CD4-positive, alpha-beta memory T cell (primary cell): ENCODE measurements around the gene NAA38. TPM values are rescaled to one million over a fixed set of nuclear protein-coding genes. Genes with fewer than 3 reads are reported as not detected.

Experiments
- CTCF ChIA-PET: fragments of 350-600 bp; sonication (Branson Sonifier 250); formaldehyde crosslinking; loops from one replicate; lab custom pipeline; 2021; ENCODE audit warnings: inconsistent platforms; ENCODE audit not compliant: partially characterized antibody; lab: Charles Lee
- POLR2A ChIA-PET: fragments of 350-600 bp; sonication (Branson Sonifier 250); formaldehyde crosslinking; loops from one replicate; lab custom pipeline; 2021; ENCODE audit not compliant: partially characterized antibody; lab: Charles Lee
- DNase-seq, 5 donors: peaks; one replicate each; pipeline versions ENCODE4 v3.0.0 to v3.0.0-alpha.2; 2020 to 2022; ENCODE audit warnings: mixed read lengths in 1 of 5
- H3K27ac ChIP-seq: one replicate; pipeline ENCODE4 v1.7.0; 2013; ENCODE audit warnings: low read depth, low read length
- H3K27me3 ChIP-seq: 2 replicates; pipeline ENCODE4 v1.7.0; 2013; ENCODE audit warnings: mild to moderate bottlenecking, low read length, moderate library complexity; ENCODE audit not compliant: insufficient read depth
- H3K36me3 ChIP-seq: 2 replicates; pipeline ENCODE4 v1.7.0; 2013; ENCODE audit warnings: mild to moderate bottlenecking, low read length, moderate library complexity; ENCODE audit not compliant: insufficient read depth
- H3K4me1 ChIP-seq: 2 replicates; pipeline ENCODE4 v1.7.0; 2013; ENCODE audit warnings: mild to moderate bottlenecking, low read length, moderate library complexity; ENCODE audit not compliant: insufficient read depth
- H3K4me3 ChIP-seq, 2 donors: one replicate each; pipeline ENCODE4 v1.7.0; 2013; ENCODE audit warnings: low read length in 2 of 2, mild to moderate bottlenecking in 1 of 2
- H3K9me3 ChIP-seq, 2 donors: one replicate each; pipeline ENCODE4 v1.7.0; 2013; ENCODE audit warnings: low read length in 2 of 2, control low read depth in 1 of 2; ENCODE audit not compliant: control insufficient read depth in 1 of 2
- H3K27ac Mint-ChIP-seq, 7 donors: one replicate each; pipeline ENCODE4 v1.8.0; 2020 to 2021; ENCODE audit warnings: mixed read lengths in 7 of 7, mild to moderate bottlenecking in 6 of 7, inconsistent platforms in 3 of 7, moderate library complexity in 3 of 7
- H3K27me3 Mint-ChIP-seq, 2 donors: one replicate each; pipeline ENCODE4 v1.8.0; 2020 to 2021; ENCODE audit warnings: mixed read lengths in 2 of 2
- H3K36me3 Mint-ChIP-seq, 2 donors: one replicate each; pipeline ENCODE4 v1.8.0; 2020 to 2021; ENCODE audit warnings: mixed read lengths in 2 of 2, inconsistent platforms in 1 of 2, mild to moderate bottlenecking in 1 of 2
- H3K4me1 Mint-ChIP-seq, 4 donors: one replicate each; pipeline ENCODE4 v1.8.0; 2020 to 2021; ENCODE audit warnings: mixed read lengths in 4 of 4, mild to moderate bottlenecking in 1 of 4
- H3K4me3 Mint-ChIP-seq, 8 donors: one replicate each; pipeline ENCODE4 v1.8.0; 2020 to 2021; ENCODE audit warnings: mixed read lengths in 8 of 8, mild to moderate bottlenecking in 7 of 8, moderate library complexity in 6 of 8, inconsistent platforms in 3 of 8
- H3K9me3 Mint-ChIP-seq, 8 donors: one replicate each; pipeline ENCODE4 v1.8.0; 2020 to 2021; ENCODE audit warnings: mixed read lengths in 8 of 8, mild to moderate bottlenecking in 5 of 8, inconsistent platforms in 3 of 8, moderate library complexity in 1 of 8
- intact Hi-C: fragments of 100-400 bp; cut with micrococcal nuclease; formaldehyde crosslinking; loops from one replicate; pipeline ENCODE4 v1.15.1; 2023
- polyA plus RNA-seq, 2 donors: library from polyadenylated mRNA; unstranded; fragments of 300-500 nt; fragmentation: Illumina TruSeq; gene quantifications; one replicate each; pipeline ENCODE4 v1.2.3, GENCODE V29; 2021
- total RNA-seq, 2 experiments: library from RNA; stranded (reverse); gene quantifications; one replicate each; pipeline ENCODE4 v1.2.3, GENCODE V29; 2021

Gene NAA38
- total and polyA plus RNA-seq, 4 experiments from 2014 or later: 23.1 to 149 (median 82.3) TPM

DNA sequence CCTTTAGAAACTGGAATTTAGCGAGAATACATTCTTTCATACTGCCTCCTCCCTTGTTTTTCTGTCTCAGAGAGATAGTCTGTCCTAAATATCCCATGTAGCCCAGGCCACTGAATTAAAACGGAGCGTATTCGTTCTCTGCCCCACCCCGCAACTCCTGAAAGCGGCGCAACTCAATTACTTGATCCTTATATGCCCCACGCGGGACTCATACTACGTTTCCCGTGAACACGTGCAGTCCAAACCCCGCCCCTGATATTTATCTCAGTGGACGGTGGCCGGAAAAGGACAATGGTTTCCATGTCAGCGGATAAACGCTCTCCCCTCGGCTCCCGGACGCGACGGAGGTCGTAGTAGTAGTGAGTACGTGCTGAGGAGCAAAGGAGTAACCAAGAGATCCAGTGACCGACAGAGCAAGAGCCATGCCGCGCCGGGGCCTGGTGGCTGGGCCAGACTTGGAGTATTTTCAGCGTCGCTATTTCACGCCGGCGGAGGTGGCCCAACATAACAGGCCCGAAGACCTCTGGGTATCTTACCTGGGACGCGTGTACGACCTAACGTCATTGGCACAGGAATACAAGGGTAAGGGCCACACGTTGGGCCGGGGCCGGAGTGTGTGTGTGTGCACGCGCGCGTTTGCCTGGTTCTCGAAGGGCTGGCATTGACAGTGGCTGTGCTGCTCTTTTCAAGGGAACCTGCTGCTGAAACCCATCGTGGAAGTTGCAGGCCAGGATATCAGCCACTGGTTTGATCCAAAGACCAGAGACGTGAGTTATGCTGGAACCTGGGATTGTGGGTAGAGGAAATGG lies 558 bp upstream of the NAA38 start, which contains the start of gene CYB5D1:
Gene CYB5D1 (plus strand): TSS at position 291 of the 809 bp plus-strand sequence. CDS start 132 bp downstream, at position 423.
- Histone ChIP-seq H3K4me3 (peak within 1 kb of the TSS; percentile 67 to 96), H3K27me3 (no peaks in the 10 kb centered on the region), H3K27ac (peak within 1 kb of the TSS; percentile 81), H3K4me1 (peaks cover 27% of the 10 kb centered on the region), H3K9me3 (no peaks in the 10 kb centered on the region), H3K36me3 (peaks cover 1% of the 10 kb centered on the region)
- Mint-ChIP-seq H3K4me1 (peaks cover 4 to 14% (median 8%) of the 10 kb centered on the region in 4 donors), H3K27ac (no peak within 1 kb of the TSS), H3K36me3 (peaks cover 5 to 11% of the 10 kb centered on the region in 2 donors), H3K4me3 (no peak within 1 kb of the TSS), H3K9me3 (no peaks in the 10 kb centered on the region), H3K27me3 (no peaks in the 10 kb centered on the region)
- ChIA-PET POLR2A (interaction anchor here (0.7 to 5.1 kb wide), 25 partner anchors 10 to 528 kb away, joined by 3 to 73 read pairs (median 7); partner anchors contain the start of genes AURKB, CNTROB, KCNAB3 and KDM6B), CTCF (interaction anchor here (0.6 to 14.8 kb wide), 17 partner anchors 11 to 225 kb away, joined by 3 to 311 read pairs (median 5); partner anchors contain the start of genes KDM6B and RNF227)
- intact Hi-C loops: loop anchor here (1.0 to 5.0 kb wide), 7 partner anchors 16 to 286 kb away; partner anchors contain the start of genes CNTROB and KDM6B
- DNase-seq: peak; percentile 94 to 95 (median 95)

DNA sequence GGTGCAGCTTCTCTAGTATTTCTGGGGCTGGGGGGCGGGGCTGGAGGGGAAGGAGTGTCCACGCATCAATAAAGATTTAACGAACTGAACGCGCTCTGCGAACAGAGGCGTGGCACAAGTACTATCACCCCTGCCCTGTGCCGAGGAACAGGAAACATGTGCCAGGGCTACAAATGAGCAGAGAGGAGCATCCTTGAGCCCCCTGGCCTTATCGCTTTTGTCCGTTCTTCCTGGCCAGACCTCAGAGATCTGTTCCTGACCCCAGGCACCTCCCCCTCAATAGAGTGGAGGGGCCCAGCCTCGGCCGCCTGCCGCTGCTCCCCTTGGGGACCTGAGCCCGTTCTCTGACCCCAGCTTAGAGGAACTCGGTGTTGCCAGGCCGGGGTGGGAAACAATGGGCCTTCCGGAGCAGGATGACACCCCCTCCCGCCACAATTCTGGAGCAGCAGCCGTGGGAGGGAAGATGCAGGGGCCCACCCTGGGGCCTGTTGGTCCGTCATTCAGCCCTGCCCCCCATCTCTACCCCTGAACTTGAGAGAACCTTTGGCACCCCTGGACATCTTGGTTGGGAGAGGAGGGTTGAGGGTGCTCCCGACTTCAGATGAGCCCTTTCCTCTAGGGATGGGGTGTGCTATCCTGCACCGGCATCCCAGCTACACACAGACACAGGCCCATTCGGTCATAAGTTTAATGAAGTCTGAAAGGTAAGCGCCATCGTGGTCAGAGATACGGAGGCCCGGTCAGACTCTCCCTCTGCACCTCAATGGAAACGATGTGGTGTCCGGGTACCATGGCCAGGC lies 1.1 kb downstream of the NAA38 start:
- H3K9me3 Mint-ChIP-seq: no peaks in the 10 kb centered on the region
- POLR2A ChIA-PET: interaction anchor here (0.8 to 5.1 kb wide), 18 partner anchors 10 to 420 kb away, joined by 3 to 73 read pairs (median 10); partner anchors contain the start of genes CNTROB, KCNAB3, KDM6B and MPDU1
- peaks cover 40% of the 10 kb centered on the region for H3K4me1 ChIP-seq
- CTCF ChIA-PET: interaction anchor here (0.7 to 2.6 kb wide), 13 partner anchors 12 to 342 kb away, joined by 3 to 16 read pairs (median 5); no protein-coding TSS in a partner anchor
- H3K4me3 ChIP-seq: peak overlapping the region; percentile 67 to 96
- no peaks in the 10 kb centered on the region for H3K27me3 ChIP-seq
- peaks cover 5 to 16% of the 10 kb centered on the region in 2 donors for H3K36me3 Mint-ChIP-seq
- H3K4me1 Mint-ChIP-seq: peaks cover 9 to 20% (median 16%) of the 10 kb centered on the region in 4 donors
- no peak overlapping the region for H3K27ac Mint-ChIP-seq
- peak in 3 of 5 donors; percentile 33 to 75 (median 33) for DNase-seq
- no peaks in the 10 kb centered on the region for H3K27me3 Mint-ChIP-seq
- intact Hi-C loops: loop anchor here (5.0 kb wide), 1 partner anchor 284 kb away; no protein-coding TSS in a partner anchor
- H3K36me3 ChIP-seq: peaks cover 10% of the 10 kb centered on the region
- H3K27ac ChIP-seq: peak overlapping the region; percentile 81
- no peak overlapping the region for H3K4me3 Mint-ChIP-seq
- no peaks in the 10 kb centered on the region for H3K9me3 ChIP-seq

DNA sequence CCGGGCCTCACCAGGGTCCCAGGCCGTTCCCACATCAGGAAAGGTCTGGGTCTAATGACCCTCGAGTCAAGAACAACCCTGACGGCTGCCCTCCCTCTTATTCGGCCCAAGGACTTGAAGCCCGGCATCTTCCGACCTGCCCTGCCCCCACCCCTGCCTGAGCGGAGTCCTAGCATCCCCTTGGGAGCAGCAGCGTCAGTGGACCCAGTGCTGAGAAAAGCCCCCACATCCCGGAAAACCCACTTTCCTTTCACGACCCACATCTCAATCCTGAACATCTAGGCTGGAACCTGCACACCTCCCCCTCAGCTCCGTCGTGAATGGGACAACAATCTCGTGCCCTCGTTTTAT lies 1.7 kb downstream of the NAA38 start:
- H3K27ac ChIP-seq: no peak overlapping the region
- CTCF ChIA-PET: interaction anchor here (0.7 to 2.6 kb wide), 4 partner anchors 18 to 342 kb away, joined by 3 to 16 read pairs (median 5); no protein-coding TSS in a partner anchor
- no peaks in the 10 kb centered on the region for H3K9me3 ChIP-seq
- no peaks in the 10 kb centered on the region for H3K27me3 Mint-ChIP-seq
- no peaks in the 10 kb centered on the region for H3K9me3 Mint-ChIP-seq
- peaks cover 10% of the 10 kb centered on the region for H3K36me3 ChIP-seq
- peaks cover 5 to 20% of the 10 kb centered on the region in 2 donors for H3K36me3 Mint-ChIP-seq
- H3K27ac Mint-ChIP-seq: no peak overlapping the region
- H3K4me3 ChIP-seq: no peak overlapping the region
- H3K4me1 ChIP-seq: peaks cover 45% of the 10 kb centered on the region
- H3K27me3 ChIP-seq: no peaks in the 10 kb centered on the region
- no peak overlapping the region for H3K4me3 Mint-ChIP-seq
- POLR2A ChIA-PET: interaction anchor here (1.4 to 5.1 kb wide), 8 partner anchors 10 to 169 kb away, joined by 3 to 73 read pairs (median 27); partner anchors contain the start of genes KCNAB3, KDM6B, RNF227 and TP53
- H3K4me1 Mint-ChIP-seq: peaks cover 15 to 23% (median 21%) of the 10 kb centered on the region in 4 donors
- intact Hi-C loops: loop anchor here (5.0 kb wide), 1 partner anchor 283 kb away; no protein-coding TSS in a partner anchor
- DNase-seq: no peak

DNA sequence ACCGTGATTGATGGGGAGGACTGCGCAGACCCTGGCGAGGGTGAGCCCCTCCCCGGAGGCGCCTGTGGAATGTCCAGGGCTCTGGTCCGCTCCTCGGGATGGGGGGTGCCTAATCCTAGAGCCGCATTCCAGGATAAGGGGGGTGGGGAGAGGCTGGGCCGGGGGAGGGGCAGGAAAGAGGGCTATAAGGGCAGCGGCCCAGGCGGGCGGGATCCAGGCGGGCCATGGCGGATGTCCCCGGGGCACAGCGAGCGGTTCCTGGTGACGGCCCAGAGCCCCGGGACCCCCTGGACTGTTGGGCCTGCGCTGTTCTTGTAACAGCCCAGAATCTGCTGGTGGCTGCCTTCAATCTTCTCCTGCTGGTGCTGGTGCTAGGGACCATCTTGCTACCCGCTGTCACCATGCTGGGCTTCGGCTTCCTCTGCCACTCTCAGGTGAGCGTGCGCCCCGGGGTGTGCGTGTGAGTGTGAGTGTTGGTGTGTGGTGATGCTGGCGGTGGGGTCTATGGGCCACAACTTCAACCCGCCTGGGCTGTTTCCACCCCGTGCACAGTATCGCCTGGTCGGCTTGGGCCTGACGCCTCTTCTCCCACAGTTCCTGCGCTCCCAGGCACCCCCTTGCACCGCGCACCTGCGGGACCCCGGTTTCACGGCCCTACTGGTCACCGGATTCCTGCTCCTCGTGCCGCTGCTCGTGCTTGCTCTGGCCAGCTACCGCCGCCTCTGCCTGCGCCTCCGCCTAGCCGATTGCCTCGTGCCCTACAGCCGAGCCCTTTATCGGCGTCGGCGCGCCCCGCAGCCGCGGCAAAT lies 2.3 kb downstream of the NAA38 start, which contains the start of gene TMEM88:
Gene TMEM88 (plus strand): TSS at position 216 of the 809 bp plus-strand sequence. CDS start 9 bp downstream, at position 225.
- Mint-ChIP-seq H3K4me1 (peaks cover 15 to 23% (median 22%) of the 10 kb centered on the region in 4 donors), H3K27ac (peak within 1 kb of the TSS in 4 of 7 donors; percentile 35 to 80 (median 76)), H3K9me3 (no peaks in the 10 kb centered on the region), H3K4me3 (no peak within 1 kb of the TSS), H3K27me3 (no peaks in the 10 kb centered on the region), H3K36me3 (peaks cover 5 to 23% of the 10 kb centered on the region in 2 donors)
- Histone ChIP-seq H3K4me1 (peaks cover 45% of the 10 kb centered on the region), H3K4me3 (no peak within 1 kb of the TSS), H3K27me3 (no peaks in the 10 kb centered on the region), H3K27ac (no peak within 1 kb of the TSS), H3K36me3 (peaks cover 10% of the 10 kb centered on the region), H3K9me3 (no peaks in the 10 kb centered on the region)
- ChIA-PET POLR2A (interaction anchor here (1.4 to 5.1 kb wide), 4 partner anchors 9 to 61 kb away, joined by 3 to 45 read pairs (median 34); partner anchors contain the start of gene RNF227), CTCF (interaction anchor here (1.0 to 2.6 kb wide), 2 partner anchors 34 to 135 kb away, joined by 3 to 16 read pairs; no protein-coding TSS in a partner anchor)
- intact Hi-C loops: loop anchor here (5.0 kb wide), 1 partner anchor 283 kb away; no protein-coding TSS in a partner anchor
- peak in 1 of 5 donors; percentile 61 for DNase-seq

DNA sequence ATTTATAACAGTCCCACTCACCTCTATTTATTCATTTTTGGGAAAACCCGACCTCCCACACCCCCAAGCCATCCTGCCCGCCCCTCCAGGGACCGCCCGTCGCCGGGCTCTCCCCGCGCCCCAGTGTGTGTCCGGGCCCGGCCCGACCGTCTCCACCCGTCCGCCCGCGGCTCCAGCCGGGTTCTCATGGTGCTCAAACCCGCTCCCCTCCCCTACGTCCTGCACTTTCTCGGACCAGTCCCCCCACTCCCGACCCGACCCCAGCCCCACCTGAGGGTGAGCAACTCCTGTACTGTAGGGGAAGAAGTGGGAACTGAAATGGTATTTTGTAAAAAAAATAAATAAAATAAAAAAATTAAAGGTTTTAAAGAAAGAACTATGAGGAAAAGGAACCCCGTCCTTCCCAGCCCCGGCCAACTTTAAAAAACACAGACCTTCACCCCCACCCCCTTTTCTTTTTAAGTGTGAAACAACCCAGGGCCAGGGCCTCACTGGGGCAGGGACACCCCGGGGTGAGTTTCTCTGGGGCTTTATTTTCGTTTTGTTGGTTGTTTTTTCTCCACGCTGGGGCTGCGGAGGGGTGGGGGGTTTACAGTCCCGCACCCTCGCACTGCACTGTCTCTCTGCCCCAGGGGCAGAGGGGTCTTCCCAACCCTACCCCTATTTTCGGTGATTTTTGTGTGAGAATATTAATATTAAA lies 3.1 kb downstream of the NAA38 start:
- Histone ChIP-seq H3K27ac (no peak overlapping the region), H3K9me3 (no peaks in the 10 kb centered on the region), H3K4me1 (peaks cover 44% of the 10 kb centered on the region), H3K36me3 (peaks cover 16% of the 10 kb centered on the region), H3K27me3 (no peaks in the 10 kb centered on the region), H3K4me3 (no peak overlapping the region)
- Mint-ChIP-seq H3K27me3 (no peaks in the 10 kb centered on the region), H3K4me3 (no peak overlapping the region), H3K36me3 (peaks cover 0 to 27% of the 10 kb centered on the region in 2 donors), H3K9me3 (no peaks in the 10 kb centered on the region), H3K4me1 (peaks cover 15 to 23% (median 20%) of the 10 kb centered on the region in 4 donors), H3K27ac (peak overlapping the region in 2 of 7 donors; percentile 77 to 80)
- ChIA-PET CTCF (no interaction called here), POLR2A (interaction anchor here (1.6 to 13.6 kb wide), 2 partner anchors 9 to 20 kb away, joined by 6 to 238 read pairs; partner anchors contain the start of gene KDM6B)
- intact Hi-C loops: no loop called here
- peak in 1 of 5 donors; percentile 42 for DNase-seq
